Stimulated activated CD4-positive, alpha-beta T cell treated with anti-CD3 and anti-CD28 coated beads, Interleukin-1b, Interleukin-23, amount 100 ng/mL, for 24 hours (primary cell): ENCODE results near the gene SYNPO.

Source experiments
- DNase-seq, 4 experiments: peaks; one replicate each; pipeline ENCODE4 v3.0.0-alpha.2; 2020; ENCODE audit warnings: low read depth in 4 of 4, low spot score in 1 of 4

Gene SYNPO, protein sequence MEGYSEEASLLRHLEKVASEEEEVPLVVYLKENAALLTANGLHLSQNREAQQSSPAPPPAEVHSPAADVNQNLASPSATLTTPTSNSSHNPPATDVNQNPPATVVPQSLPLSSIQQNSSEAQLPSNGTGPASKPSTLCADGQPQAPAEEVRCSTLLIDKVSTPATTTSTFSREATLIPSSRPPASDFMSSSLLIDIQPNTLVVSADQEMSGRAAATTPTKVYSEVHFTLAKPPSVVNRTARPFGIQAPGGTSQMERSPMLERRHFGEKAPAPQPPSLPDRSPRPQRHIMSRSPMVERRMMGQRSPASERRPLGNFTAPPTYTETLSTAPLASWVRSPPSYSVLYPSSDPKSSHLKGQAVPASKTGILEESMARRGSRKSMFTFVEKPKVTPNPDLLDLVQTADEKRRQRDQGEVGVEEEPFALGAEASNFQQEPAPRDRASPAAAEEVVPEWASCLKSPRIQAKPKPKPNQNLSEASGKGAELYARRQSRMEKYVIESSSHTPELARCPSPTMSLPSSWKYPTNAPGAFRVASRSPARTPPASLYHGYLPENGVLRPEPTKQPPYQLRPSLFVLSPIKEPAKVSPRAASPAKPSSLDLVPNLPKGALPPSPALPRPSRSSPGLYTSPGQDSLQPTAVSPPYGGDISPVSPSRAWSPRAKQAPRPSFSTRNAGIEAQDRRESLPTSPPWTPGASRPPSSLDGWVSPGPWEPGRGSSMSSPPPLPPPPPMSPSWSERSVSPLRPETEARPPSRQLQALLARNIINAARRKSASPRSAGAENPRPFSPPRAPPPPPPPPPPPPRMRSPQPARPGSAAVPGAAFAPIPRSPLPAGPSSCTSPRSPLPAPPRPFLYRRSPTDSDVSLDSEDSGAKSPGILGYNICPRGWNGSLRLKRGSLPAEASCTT

GRCh38 chr5:150640311-150641005, at the start of gene SYNPO:
SYNPO (plus strand) TSS chr5:150640660; CDS start chr5:150648276, 7,616 bp downstream.
- no peak for DNase-seq

GRCh38 chr5:150590979-150591695, 49.3 kb upstream of the SYNPO start:
- no peak for DNase-seq

DNA sequence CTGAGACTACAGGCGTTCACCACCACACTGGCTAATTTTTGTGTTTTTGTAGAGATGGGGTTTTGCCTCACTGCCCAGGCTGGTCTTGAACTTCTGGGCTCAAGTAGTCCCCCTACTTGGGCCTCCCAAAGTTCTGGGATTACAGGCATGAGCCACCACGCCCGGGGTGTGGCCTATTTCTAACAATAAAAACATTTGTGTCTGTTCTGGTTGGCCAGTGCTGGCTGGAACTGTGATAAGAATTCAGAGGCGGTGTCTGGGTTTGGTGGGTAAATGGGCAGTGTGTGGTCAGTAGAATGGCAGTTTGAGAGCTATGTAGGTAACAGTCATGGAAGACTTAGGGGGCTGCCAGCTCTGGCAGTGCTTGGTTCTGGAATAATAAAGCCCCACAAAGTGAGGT, 46.9 kb upstream of the SYNPO start:
- DNase-seq: no peak

GRCh38 chr5:150593996-150594395, 46.5 kb upstream of the SYNPO start:
- DNase-seq: no peak

DNA sequence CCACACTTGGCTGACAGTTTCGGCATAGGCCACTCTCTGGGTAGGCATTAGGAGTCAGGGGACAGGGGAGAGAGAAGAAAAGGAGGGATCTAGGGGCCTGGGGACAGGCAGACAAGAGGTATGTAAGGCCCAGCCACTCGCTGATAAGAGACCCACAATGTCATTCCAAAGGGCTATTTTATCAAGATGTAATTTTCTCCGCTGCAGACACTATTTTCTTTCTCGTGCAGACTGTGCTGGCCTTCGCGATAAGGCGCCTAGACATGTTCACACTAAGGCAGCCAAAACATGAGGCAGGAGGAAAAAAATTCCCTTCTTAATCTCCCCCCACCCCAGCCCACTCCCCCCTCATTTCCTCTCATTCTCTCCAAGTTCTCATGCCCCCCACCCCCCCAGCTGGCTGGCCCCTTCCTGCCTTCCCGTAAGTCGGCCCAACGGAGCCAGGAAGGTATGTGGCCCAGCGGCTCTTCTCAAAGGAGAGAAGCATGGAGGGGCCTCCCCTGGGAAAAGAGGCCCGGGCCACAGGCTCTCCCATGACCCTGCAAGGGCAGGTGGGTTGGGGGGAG, 44.9 kb upstream of the SYNPO start:
- no peak for DNase-seq

DNA sequence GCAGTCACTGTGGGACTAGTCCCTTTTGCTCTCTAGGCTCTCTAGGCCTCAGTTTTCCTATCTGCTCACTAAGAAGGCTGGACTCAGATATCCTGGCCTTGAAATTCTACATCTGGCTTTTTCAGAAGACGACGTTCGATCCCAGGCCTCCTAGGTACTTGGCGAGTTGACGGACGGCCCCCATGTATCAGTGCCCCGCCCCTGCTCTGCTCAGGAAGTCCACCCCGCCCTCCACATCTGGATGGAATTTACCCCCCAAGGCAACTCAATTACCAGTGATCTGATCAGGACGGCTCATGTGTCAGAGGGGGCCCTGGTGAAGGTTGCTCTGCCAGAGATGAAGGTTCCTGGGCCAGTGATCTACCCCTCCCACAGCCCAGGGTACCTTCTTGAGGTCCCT, 44.1 kb upstream of the SYNPO start:
- no peak for DNase-seq

- DNase-seq: no peak
Measured at GRCh38 chr5:150596826-150597225, 43.6 kb upstream of the SYNPO start.

- DNase-seq: no peak
Measured at GRCh38 chr5:150598006-150598405, 42.5 kb upstream of the SYNPO start.

- DNase-seq: no peak
Measured at GRCh38 chr5:150598821-150599273, 41.6 kb upstream of the SYNPO start.

GRCh38 chr5:150599281-150599680, 41.2 kb upstream of the SYNPO start:
- DNase-seq: no peak

- no peak for DNase-seq
Measured at GRCh38 chr5:150599917-150600511, 40.4 kb upstream of the SYNPO start.

GRCh38 chr5:150600616-150601490, 39.6 kb upstream of the SYNPO start:
- DNase-seq: no peak

GRCh38 chr5:150601491-150602345, 38.7 kb upstream of the SYNPO start:
- no peak for DNase-seq

DNA sequence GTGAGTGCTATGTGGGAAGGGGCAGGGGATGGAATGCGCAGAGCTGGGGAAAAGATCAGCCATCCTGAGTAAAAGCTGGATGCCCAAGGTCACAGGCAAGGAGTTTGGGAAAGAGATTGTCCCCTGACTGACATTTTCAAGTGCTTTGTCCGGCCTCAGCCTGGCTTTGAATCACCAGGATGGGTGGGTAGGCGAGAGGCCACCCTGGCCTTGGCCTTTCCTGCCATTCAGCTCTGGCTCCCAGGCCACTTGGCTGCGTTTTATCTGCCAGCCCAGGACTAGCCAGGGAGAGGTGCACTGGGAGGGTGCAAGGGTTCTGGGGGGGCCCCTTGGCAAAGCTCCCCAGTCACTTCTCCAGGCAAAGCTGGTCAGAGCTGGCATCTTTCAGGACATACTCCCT, 37.4 kb upstream of the SYNPO start:
- no peak for DNase-seq

DNA sequence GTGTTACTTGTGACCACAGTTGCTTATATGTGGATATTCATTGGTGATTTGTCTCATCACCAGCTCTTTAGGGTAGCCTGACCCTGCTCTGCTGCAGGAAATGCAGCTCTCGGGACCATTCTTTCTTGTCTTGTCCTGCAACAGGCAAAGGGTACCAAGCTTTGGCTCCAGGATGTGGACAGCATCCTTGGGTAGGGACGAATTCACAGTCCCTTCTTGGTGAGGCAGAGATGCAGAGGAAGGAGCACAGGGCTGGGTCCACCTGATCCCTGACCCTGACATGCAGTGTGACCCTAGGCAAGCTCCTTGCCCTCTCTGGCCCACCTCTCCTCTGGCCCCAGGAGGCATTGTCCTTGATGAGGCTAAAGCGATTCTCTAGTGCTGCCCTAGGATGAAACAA, 37.0 kb upstream of the SYNPO start:
- DNase-seq: no peak

- no peak for DNase-seq
Measured at GRCh38 chr5:150604010-150604409, 36.5 kb upstream of the SYNPO start.

DNA sequence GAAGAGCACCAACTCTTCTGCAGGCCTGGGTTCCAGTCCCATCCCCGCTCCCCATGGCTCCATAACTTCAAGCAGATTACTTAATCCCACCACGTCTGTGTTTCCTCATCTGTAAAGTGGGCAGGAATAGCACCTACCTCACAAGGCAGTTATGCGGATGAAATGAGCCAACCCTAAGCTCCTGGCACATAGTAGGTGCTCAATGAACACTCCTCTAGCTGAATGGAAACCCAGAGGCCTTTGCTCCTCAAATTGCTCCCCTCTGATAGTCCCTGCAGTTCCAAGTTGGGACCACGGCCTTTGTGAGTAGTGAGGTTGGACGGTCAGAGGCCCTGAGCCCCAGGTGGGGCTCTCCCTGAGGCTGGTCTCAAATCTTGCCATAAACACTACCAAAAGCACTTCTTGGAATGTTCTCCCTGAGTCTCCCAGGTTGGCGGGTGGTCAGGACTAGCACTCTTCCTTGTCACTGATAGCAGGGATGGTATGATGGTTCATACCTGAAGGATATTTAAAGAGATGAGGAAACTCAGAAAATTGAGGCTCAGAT, 35.5 kb upstream of the SYNPO start:
- no peak for DNase-seq

DNA sequence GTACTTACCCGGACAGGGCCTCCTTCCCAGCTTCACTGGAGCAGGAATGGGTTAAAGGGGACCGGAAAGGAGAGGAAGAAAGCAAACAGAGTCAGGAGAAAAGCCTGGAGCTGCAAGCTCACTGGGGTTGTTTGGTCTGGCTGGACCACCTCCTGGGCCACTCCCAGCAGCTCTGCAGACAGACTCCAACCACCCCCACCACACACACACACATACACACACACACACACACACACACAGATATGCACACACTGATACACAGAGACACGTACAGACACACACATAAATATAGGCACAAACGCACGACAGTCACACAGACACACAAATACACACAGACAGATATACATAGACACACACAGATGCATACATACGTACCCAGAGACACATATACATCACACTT, 34.9 kb upstream of the SYNPO start:
- DNase-seq: no peak
